Activated CD8-positive, alpha-beta memory T cell treated with anti-CD3 and anti-CD28 coated beads, Interleukin-2, amount 50 U/mL, for 24 hours (primary cell): ENCODE results near the gene STXBP1.
"Not testable (repeated sequence)": the region's sequence is repeated elsewhere in the genome, so short reads cannot be mapped to it uniquely, and the experiment has no call there.

Experiments used
- DNase-seq: peaks from one replicate; pipeline ENCODE4 v3.0.0-alpha.2; 2020; ENCODE audit errors: extremely low read depth

STXBP1 gene

DNA sequence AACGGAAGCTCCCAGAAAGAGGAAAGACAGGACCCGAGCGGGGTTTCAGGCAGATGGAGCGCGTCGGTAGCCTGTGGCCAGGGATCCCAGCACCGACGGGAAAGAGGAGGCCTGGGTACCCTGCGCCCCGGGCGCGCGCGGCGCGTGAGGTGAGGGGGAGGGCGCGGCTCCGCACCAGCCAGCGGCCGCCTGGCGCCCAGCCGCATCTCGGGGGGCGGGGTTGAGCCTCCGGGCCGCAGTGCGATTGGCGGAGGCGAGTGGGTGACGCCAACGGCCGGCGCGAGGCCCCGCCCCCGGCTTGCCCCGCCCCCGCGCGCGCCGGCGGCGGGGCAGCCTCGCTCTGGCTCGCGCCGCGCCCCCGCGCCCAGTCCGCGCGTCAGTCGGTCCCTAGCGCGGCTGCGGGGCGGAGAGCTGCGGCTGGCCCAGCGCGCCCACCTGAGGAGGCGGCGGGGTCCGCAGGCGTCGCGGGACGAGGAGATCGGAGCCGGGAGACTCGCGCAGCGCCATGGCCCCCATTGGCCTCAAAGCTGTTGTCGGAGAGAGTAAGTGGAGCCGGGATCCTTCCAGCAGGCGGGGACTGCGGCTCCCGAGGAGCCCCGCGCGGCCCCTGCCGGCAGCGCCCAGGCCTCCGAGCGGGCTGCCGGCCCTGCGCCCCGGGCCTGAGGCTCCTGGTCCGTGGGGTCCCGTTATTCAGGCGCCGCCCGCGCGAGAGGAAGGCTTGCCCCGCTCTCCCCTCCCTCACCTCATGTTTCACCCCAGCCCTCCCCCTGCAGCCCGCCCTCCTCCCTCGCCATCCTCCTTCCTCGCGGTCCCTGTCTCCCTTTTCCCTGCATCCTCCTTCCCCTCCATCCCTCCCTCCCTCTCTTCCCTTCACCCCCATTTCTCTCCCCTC is at the start of gene STXBP1:
STXBP1 (plus strand) TSS at position 379 of the 892 bp plus-strand sequence; CDS start at position 506, 127 bp downstream.
- peak; percentile 59 for DNase-seq

DNA sequence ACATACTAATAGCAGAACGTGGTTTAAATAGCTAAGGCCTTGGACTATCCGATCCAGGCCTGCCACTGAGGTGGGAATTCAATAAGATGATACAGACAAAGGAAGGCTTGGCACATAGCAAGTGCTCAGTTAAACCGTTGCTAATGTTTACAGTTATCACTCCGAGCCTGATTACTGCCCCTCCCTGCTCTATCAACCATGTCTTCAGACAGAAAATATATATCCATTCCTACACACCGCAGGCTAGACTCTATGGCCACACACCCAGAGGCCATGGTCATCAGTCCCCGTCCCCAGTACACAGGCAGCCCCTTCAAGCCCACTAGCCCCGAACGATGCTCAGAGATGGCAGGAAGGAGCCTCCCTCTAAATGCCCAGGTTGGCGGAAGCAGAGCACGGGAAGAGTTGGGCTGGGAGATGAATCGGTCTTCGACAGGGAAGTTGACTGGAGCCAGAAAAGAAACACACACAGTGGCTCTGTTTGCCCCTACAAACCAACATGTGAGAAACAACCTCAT is 49.7 kb upstream of the STXBP1 start:
- DNase-seq, result no peak

DNA sequence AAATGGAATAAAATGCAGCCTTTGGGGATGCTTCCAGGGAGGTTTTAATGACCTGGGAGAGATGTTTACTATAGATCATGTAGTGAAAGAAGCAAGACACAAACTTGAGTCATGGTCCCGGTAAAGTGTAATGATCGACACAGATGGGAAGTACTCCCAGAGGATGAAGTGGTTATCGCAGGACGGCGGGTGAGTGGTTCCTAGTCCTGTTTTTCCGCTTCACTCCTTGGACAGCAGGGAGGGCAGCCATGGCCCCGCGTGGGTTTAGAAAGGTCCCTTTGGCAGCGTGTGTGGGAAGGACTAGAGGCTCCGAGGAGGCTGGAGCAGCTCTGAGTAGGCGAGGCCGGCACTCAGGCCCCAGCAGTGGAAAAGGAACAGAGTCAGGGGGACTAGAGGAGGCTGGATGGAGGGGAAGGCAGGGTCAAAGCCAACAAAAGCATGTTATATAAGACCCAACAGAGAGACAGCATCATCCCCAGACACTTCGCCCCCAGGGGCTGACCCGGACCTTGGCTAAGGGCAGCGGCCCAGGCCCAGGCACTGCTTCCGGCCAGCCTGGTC is 49.2 kb upstream of the STXBP1 start:
- no peak for DNase-seq

DNA sequence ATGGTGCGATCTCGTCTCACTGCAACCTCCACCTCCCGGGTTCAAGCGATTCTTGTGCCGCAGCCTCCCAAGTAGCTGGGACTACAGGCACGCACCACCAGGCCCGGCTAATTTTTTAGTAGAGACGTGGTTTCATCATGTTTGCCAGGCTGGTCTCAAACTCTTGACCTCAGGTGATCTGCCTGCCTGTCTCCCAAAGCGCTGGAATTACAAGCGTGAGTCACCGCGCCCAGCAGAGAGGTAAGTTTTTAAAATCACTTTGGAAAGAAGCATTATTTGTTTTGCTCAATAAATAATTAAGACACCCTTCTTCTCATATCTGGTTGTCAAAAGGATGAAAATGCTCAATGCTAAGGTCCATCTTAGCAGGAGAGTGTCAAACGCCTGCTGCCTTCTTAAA is 48.5 kb upstream of the STXBP1 start:
- no peak for DNase-seq

DNA sequence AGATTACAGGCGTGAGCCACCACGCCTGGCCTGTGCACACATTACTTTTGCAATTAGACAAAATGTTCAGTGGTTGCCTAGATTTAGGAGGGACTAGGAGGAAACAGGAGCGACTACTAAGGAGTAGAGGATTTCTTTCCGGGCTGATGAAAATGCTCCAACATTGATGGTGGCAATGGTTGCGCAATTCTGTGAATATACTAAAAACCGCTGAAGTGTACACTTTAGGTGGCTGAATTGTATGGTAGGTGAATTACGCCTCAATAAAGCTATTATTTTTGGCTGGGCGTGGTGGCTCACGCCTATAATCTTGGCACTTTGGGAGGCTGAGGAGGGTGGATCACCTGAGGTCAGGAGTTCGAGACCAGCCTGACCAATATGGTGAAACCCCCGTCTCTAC is 46.8 kb upstream of the STXBP1 start:
- no peak for DNase-seq

DNA sequence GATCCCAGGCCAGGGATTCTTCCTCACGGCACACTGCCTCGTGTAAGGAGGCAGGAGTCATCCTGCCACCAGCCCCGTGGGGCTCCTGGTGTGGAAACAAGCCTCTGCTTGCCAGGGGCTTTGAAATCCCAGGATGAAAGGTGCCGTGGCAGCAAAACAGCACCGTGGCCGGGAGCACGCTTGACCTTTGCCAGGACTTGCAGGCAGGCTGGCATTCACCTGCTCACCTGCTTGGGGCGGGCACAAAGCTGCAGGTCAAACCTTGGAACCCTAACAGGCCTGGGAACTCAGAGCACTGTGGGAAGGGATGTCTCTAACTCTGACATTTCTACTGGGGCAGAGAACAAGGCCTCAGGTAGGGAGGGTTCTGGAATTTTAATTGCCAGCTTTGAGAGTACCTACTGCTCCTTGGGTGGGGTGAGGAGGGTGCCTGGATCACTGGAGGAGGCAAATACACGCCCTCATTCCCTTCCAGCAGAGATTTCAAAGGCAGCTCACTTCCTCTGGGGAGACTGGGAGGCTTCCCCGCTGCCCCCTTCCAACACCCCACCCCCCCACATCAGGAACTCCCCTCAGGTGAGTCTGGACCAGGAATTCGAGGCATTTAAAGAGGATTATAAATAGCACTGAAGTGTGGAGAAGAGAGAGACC is 45.6 kb upstream of the STXBP1 start:
- no peak for DNase-seq

DNA sequence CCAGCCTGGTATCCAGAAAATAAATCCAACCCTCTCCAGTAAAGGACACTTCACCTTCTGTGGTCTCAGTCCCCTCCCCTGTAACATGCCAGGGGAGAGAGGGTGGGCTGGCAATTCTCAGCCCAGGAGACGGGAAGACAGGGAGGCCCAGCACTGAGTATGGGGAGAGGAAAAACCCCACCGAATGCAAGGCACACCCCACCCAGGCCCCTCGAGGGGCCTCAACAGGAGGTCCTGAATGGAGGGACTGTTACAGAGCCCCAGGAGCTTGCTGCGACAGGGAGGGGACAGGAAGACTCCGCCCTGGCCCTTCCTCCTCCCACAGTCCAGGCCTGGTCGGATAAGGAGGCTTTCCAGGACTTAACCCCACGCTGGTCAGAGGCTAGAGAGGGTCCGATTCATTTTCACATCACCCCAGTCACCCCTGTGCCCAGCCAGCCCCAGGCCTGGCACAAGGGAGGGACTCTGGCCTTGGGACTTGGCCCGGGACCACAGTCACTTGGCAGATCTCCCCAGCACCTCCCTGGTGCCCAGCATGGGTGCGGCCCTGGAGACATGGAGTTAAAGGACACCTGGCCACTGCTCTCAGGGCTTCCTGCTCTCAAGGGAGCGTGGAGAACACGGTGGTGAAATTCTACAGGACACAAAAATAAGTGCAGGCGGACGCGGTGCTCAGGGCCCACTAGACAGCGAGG is 44.9 kb upstream of the STXBP1 start:
- no peak for DNase-seq

DNA sequence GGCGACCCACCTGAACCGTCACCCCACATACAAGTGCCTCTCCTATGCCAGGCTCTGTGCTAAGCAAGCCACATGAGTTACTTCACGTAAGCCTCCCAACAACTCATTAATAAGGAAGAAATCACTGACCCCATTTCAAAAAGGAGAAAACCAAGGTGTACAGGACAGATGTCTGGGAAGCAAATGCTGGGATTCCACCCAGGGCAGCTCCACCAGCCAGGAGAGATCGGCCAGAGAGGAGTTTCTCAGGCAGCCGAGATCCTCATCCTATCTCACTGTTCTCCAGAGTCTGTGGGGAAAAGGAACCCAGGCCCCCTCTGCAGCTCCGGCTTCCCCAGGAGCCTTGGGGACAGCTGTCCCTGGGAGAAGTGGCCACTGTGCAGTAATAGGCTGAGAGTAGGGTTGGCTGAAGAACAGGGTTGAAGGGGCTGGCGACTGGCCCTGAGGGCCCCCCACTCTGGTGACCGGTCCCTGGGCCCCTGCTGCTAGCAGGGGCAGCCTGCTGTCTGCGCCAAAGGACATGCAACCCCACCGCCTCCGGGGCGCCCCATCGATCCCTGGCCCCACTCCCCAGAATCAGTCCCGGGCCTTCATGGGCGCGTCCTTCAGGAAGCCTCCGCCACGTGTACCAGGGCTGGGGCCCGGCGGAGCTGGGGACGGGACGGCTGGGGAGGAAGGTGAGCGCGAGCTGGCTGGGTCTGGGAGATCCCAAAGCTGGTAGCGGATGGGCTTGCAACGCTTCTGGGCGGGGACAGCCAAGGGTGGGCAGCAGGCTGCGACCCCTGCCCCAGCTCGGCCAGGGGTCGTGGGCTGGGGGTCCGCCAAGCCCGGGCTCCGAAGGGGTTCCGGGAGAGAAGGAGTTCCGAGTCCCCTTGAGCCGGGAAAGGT is 44.1 kb upstream of the STXBP1 start:
- DNase-seq, result no peak

DNA sequence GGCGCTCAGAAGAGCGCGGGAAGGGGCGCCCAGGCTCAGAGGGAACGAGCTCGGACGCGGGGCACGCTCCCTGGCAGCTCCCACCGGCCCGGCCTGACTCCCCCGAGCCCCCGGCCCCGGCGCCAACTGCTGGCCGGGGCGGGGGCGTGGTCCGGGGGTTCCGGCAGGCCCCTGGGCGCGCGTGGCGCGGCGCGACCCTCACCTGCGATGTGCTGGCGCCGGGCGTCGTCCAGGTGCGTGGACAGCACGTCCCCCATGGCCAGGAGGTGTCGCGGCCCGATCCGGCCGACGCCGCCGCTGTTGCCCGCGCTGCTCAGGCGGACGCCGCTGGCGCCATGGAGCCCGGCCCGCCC is 43.5 kb upstream of the STXBP1 start:
- DNase-seq, result no peak

DNA sequence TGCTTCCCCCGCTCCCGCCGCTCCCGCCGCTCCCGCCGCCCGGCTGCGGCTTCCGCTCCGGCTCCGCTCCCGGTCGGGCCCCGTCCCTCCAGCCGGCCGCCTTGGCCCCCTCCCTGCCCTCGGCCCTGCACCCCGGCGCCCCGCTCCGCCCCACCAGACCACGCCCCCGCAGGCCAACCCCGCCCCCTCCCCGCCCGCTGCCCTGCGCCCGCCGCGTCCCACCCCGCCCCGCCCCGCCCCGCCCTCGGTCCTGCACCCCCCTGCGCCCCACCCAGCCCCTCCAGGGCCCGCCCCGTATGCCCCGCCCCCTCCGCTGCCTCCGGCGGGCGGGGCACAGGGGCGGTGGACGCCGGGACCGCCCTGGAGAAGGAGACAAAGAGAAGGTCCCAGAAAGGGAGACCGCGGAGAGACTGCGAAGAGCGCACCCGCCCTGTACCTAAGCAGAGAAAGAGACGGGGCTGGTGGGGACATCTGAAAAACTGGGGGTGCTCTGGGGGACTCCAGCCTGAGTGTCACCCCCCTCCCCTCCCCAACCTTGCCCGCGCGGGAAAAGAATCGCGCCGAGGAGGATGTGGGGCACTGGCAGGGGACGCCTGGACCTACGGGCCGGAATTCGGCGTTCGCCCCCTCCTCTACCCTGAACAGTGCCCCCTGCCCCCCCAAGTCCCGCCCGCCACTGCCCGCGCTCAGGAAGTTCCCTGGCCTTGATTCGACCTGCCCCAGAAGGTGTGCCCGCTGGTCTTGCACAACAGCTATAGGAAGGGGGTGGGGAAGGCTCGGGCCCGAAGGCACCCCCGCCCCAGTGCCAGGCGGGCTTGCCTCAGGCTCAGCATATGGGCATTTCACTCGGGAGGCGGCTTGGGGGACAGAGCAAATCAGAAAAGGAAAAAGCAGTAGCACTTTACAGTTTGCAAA is 42.8 kb upstream of the STXBP1 start:
- DNase-seq, result peak; percentile 17

DNA sequence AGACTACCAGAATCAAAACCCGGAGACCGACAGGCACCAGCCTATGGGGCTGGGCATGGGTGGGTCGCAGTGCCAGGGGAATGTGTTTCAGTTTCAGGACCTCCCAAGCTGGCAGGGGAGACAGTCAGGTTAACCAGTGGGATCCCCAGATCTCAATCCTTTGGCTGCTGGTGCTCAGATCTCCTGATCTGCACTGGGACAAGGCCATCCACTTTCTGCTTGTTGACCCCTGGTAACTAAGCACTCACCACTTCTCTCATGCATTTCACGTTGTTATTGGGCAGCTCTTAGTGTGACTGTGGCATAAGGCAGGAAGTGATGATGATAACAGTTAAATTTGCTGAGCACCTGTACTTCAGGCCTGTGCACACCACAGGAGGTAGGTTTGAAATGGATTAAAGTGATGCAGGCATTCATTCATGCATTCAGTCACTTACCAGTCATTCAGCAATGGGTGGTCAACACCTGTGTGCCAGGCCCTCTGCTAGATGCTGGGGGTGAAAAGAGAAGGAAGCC is 42.1 kb upstream of the STXBP1 start:
- no peak for DNase-seq

DNA sequence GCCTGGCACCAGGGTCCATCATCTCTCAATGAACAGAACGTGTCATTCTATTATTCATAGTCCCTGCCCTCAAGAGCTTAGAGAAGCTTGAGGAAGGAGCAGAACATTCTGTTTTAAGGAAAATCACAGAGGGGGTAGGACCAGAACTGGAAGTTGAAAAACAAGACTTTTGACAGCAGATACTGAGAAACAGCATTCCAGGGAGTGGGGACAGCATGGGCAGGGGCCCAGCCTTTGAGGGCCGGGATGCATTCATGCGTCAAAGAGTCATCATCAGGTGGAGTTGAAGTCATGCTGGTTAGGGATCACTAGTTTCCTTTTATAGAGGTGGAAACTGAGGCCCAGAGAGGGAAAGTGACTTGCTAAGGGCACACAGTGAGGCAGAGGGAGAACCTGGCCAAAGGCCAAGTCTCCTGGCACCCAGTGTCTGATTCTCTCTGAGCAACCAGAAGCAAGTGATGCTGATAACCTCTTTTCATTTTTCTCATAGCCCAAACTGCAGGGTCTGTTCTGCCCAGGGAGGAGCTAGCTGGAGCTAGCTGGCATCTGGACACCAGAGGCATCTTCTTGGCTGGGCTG is 41.5 kb upstream of the STXBP1 start:
- no peak for DNase-seq

DNA sequence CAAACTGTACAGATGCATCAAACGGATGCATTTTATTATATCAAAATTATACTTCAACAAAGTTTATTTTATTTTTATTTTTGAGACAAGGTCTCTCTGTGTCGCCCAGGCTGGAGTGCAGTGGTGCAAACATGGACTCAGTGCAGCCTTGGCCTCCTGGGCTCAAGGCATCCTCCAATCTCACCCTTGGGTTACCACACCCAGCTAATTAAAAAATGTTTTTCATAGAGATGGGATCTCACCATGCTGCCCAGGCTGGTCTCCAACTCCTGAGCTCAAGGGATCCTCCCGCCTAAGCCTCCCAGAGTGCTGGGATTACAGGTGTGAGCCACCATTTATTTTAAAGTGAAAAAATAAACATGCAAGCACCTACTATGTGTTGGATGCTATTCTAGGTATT is 40.1 kb upstream of the STXBP1 start:
- DNase-seq, result no peak

DNA sequence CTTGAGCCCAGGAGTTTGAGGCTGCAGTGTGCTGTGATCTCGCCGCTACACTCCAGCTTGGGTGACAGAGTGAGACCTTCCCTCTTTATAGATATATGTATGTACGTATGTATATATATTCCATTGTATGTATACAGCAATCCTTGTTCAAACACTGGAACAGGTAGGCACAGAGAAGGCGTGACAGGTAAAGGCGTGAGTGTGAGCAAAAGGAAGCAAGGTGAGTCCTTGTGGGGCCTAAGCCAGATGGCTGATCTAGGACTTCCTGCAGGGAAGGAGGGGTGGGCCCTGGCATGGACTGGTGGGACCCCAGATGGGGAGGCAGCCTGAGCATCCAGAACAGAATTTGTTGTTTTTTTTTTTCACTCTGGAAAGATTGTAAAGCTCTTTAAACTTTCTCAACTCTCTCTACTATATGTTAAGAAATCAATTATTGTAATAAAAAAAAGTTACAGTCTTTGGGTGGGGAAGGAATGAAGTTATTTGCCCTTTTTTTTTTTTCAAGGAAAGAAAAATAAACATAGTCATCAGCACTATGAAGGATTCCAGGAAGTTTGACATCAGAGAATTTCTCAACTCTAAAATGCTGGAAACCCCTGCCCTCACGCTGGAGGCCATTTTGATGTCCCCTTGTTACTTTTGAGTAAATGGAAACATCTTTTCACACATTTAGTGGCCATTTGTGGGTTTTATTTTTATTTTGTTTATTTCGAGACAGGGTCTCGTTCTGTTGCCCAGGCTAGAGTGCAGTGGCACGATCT is 38.9 kb upstream of the STXBP1 start:
- no peak for DNase-seq

DNA sequence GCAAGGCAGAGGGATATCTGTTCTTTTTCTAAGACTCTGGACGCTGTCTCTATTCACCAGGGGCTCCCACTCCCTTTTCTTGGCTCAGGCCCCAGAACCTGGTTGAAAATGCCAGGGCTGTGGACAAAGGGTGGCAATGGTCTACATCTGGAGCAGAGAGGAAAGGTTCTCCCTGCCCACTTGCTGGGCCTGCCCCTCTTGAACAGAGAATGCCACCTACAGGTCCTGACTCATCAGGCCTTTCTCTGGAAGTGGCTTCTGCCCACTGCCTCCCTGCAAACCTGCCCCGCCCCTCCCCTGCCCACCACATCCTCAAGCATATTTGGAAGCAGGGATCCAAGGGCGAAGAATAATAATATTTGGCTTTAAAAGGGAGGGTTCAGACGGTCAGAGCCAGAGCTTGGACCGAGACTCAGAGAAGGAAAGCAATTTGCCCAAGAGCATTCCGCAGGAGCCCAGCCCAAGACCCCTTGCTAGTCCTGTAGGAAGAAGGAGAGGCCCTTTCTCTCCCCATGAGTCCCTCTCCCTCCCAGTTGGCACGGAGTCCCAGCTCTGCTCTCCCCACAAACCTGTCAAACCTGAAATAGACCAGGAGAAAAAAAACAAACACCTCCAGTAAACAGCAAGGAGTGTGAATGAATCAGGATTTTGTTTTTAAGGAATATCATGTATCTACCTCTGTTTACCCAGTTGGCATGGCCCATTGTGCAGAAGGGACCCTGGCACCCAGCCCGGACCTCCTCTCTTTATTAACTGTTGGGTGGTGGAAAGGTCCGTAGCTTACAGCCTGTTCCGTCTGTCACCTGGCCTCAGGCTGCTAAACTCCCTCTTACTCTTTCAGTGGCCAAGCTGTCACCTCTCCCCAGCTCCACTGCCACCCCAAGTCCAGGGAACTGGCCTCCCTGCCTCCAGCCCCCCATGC is 37.7 kb upstream of the STXBP1 start:
- no peak for DNase-seq

DNA sequence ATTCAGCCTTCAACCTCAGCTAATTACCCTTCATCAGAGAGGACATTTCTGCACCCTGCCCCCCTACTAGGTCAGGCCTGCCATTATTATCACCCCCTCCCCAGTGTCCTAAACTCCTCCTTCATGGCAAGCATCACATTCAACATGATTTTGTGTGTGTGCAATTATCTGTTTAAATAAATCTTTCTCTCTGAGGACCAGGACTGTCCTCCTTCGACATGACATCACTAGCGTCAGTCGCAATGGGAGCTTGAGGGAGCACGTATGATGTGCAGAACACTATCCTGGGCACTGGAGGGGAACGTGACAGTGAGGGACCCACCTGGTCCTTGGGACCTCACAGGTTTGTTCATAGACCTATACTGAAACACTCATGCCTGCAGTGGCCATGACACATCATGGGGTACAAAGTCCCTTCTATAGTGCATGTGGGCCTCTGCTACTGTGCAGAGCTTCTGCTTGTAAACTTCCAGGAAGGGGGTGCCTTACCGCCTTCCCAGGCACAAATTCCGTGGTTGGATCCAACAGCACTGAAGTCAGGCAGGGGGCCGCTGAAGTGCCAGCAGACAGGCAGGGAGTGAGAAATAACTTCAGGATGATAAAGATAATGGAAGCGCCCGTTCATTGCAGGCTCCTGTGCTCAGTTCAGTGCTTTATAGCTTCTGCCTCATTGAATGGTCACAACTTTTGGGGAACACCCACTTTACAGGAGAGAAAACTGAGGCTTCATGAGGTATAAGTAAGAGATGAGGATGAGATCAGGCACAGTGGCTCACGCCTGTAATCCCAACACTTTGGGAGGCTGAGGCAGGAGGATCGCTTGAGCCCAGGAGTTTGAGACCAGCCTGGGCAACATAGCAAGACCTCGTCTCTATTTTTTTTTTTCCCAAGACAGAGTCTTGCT is 36.0 kb upstream of the STXBP1 start:
- DNase-seq, result no peak

DNA sequence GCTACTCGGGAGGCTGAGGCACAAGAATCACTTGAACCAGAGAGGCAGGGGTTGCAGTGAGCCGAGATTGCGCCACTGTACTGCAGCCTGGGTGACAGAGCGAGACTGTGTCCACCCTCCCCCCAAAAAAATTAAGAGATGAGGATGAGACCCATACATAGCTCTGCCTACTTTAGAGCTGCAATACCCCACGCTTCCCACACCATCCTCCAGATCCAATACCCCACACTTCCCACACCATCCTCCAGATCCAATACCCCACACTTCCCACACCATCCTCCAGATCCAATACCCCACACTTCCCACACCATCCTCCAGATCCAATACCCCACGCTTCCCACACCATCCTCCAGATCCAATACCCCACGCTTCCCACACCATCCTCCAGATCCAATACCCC is 34.9 kb upstream of the STXBP1 start:
- DNase-seq, result not testable (repeated sequence)
